LoVo (cell line): ENCODE data around the gene RAB12.
"Not testable (repeated sequence)": the region's sequence is repeated elsewhere in the genome, so short reads cannot be mapped to it uniquely, and the experiment has no call there.

Experiments
- DNase-seq: peaks from one replicate; pipeline ENCODE4 v3.0.0-alpha.2; 2016; ENCODE audit warnings: low spot score

The RAB12 gene, protein sequence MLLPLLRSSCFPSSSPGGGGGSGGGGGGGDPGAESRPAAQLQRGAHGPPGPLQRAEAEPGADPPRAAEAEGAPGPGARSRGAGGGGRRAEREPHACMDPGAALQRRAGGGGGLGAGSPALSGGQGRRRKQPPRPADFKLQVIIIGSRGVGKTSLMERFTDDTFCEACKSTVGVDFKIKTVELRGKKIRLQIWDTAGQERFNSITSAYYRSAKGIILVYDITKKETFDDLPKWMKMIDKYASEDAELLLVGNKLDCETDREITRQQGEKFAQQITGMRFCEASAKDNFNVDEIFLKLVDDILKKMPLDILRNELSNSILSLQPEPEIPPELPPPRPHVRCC

DNA sequence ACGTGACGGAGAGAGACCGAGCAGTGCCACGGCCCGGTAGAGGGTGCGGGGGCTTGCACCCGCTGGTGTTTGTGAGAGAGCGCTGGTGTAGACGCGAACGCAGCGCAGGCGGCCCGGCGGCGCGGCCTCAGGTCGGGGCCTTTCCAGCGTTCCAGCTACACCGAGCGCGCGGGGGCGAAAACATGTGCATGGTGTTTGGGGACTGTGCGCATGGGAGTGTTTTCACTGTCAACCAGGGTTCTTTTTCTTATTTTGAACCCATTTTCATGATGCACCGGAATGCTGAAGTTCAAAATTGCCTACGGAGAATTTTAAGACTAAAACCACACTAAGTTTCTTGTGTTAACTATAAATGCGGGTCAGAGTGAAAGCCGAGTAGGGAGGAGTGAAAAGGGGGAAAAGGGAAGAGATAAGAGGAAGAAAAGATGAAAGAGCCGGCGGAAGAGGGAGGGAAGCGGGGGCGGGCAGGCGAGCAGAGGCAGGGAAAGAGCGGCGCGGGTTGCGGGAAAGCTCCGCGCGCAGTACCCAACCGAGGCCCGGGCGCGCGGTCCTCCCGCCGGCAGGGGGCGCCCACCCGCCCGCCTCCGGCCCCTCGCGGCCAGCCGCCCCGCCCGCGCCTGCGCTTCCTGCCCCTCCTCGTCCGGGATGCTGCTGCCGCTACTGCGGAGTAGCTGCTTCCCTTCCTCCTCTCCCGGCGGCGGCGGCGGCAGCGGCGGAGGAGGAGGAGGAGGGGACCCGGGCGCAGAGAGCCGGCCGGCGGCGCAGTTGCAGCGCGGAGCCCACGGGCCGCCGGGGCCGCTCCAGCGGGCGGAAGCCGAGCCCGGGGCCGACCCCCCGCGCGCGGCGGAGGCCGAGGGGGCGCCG, at the start of gene RAB12:
RAB12 (plus strand) TSS at position 643 of the 864 bp plus-strand sequence; CDS start at position 646, 3 bp downstream.
- DNase-seq = peak; percentile 86

DNA sequence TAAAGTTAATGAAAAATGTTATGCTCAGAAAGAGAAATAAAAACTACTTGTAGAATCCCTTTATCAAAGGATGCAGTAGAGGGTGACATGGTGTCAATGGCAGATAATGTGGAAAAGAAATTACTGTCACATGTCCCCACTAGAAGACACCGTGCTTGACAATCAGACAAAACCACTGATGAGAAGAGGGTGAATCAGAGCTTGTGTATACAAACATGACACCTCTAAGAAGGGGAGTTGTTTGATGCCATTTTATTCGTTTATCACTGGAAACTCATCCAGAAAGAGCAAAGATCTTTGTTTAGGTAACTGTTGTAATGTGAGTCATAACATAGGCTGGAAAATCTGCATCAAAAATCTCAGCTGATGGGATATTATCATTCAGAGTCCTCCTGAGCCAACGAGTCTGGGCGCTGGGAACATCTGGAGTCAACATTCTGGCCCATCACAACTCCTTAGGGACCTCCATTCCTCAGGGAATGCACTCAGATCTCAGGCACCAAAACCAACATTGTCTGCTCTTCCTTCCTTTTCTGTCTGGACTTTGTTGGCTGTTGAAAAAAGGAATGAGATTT, 49.5 kb upstream of the RAB12 start:
- no peak for DNase-seq

DNA sequence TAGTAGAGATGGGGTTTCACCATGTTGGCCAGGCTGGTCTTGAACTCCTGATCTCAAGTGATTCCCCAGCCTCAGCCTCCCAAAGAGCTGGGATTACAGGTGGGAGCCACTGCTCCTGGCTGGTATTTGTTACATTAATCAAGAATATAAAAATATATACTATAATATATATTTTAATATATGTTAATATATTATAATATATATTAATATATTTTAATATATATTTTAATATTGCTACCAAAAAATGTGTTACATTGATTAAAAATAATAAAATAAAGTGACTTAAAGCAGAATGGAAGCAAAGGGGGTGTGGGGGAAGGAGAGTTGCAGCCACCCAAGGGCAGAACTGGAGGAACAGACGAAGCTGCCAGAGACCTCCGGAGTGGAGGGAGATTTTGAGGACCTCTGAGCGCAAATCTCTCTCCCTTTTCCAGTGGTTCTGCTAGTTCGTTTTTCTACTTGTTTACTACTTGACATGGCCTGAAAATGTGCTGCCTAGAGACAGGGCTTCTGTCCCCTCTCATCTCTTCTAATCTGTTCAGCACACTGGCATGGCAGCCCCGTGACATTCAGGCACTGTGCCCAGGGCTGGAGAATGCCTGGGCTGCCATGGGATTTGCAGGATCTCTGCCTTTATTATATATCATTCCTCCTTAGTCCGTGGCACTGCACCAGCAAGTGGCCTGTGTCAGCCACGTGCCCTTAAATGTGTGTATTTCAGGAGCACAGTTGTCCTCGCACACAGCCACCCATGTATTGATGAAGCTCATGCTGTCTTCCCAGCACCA, 47.9 kb upstream of the RAB12 start:
- DNase-seq = no peak

DNA sequence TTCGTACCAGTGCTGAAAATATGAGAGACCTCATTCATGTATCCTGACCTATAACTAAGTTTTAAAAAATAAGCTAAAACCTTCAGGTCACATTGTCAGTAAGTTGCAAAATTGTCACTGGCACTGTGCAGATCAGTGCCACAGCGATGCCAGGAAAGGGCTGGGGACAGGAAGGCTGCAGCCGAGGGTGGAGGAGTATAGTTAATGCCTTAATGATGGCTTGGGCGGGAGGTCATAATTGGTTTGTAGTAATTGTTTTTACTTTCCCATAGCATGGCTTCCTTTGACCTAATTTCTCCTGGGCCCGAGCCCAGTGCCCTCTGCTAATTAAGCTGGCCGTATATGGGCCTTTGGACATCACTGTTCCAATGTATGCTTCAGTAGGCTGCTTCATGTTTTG, 47.2 kb upstream of the RAB12 start:
- DNase-seq = no peak

DNA sequence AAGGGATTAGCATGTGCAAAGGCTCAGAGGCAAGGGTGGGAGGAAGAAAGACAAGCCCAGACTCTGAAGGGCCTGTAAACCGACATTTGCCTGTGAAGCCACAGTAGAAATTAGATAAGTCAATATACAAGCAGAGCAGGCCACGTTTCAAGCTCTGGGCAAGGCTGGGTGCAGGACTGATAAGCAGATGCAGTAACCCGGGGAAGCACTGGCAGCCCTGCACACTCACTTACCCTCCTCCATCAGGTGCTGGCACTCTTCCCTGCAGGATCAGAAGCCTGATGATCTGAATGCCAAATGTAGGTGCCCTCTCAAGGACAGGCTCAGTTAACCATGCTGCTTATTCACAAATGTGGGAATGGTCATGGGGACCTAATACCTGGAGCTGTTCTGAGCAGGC, 46.3 kb upstream of the RAB12 start:
- no peak for DNase-seq

DNA sequence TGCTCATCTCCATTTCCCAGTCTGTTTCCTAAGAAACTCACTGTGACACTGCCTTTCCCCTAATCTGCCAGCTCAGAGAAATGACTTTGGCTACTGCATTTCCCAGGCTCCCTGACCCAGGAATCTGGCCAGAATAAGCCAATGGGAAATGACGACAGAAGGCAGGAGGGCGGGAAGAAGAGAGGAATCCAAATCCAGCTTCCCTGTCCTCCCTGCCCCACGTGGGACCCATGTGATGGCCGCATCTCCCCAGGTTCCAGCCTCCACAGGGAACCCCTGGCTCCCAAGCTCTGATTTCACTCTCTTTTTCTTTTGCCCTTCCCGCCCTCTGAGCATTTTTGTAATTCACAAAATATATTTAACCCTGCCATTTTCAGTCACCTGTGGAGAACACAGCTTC, 37.8 kb upstream of the RAB12 start:
- no peak for DNase-seq

DNA sequence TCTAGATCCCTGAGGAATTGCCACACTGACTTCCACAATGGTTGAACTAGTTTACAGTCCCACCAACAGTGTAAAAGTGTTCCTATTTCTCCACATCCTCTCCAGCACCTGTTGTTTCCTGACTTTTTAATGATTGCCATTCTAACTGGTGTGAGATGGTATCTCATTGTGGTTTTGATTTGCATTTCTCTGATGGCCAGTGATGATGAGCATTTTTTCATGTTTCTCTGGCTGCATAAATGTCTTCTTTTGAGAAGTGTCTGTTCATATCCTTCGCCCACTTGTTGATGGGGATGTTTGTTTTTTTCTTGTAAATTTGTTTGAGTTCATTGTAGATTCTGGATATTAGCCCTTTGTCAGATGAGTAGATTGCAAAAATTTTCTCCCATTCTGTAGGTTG, 35.5 kb upstream of the RAB12 start:
- DNase-seq = not testable (repeated sequence)

DNA sequence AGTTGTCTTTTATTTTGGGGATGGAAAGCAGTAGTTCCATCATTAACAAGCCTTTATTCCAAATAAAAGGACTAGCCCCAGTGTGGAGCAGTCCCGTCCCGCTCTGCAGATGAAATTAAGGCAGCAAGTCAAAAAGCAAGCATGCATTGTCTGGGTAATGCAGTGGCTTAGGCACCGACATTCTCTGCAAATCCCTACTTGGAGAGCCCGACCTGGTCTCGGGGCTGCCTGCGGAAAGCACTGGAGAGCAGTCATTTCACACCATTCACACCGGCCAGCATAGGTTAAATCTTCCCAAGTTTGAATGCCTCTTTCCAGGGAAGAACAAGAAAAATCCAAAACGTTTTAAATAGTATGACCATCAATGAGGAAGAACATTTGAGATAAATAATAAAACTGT, 24.4 kb upstream of the RAB12 start:
- DNase-seq = no peak

DNA sequence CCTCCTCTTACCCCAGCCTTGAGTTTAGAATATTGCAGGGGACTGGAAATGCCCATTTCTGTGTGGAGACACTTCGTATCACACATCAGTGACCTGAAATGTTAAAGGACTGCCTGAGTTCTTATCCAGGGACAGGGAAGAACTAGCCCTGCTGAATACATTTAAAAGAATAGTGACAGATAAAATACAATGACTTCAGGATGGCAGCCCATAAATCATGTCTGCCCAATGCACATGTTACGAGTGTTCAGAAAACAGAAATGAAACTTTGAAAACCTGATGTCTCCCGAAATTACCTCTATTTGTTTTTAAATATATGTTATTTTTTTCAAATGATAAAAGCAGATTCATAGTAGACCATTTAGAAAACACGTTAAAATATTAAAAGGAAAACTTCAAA, 22.3 kb upstream of the RAB12 start:
- DNase-seq = no peak

DNA sequence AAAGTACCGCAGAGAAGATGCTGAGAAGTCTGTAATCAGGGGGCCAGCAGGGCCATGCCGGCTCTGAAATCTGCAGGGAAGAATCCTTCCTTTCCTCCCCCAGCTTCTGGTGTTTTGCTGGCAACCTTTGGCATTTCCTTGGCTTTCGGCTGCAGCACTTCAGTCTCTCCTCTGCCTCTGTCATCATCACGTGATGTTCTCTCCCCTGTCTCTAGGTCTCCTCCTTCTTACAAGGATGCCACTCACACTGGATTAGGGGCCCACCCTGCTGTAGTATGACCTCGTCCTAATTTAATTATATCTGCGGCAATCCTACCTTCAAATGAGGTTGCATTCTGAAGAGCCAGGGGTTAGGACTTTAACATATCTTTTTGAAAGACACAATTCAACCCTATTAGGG, 13.8 kb upstream of the RAB12 start:
- DNase-seq = no peak

DNA sequence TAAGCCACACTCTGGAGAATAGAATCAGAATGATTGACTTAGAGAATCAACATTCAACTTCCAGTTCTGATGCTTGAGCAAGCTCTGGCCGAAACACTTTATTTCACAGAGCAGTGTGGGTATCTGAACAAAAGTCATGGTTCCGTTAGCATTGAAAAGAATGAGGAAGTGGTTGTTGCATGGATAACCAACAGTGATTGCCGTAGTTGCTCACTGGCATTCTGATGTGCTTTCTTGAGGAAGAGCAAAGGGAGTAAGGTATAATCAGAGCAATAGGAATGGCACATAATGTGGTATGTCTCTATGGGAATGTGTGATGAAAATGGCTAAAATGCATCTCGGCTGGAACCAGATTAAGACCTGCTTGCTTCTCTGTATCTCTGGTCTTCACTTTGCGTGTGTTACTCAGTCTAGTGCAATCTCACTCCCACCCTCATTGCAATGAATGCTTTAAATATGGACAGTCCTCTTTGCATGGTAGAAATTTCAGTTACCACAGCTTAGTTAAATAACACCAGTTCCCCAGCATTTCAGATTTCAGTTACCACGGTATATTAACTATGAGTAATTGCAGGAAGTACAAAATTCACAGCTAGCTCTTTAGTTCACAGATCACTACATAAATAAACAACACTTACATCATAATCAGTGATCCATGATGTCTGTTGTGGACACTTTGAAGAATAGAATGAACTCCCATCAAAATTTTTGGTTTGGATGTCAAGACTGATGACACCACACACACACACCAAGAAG, 7.8 kb upstream of the RAB12 start:
- DNase-seq = no peak

DNA sequence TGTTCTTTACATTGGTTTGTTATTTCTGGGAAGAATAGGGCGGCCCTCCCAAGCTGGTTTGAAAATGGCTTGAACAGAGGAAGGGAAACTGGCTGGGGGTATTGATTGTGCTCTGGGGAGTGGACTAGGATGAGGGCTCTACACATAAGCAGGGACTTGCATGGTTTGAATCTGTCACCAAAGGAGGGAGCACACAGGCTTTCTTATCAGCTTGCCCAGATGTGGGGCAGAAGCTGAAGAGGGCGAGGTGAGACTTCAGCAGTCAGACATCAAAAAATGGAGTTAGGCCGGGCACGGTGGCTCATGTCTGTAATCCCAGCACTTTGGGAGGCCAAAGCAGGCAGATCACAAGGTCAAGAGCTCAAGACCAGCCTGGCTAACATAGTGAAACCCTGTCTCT, 7.2 kb upstream of the RAB12 start:
- DNase-seq = no peak

DNA sequence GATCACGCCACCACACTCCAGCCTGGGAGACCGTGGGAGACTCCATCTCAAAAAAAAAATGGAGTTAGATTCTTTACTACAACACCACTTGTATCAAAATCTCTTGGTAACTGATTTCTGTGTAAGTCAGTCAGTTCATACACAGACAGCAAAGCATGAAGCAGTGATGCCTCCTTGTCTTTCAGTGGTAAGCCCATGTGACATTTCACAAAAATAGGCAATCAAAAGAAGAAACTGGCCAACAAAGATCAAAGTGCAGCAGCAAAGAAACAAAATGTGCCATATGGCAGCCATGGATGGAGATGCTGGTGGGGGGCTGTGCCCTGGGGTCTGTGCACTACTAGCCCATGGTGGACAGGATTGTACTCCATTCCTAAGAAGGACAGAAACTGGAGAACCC, 6.7 kb upstream of the RAB12 start:
- DNase-seq = no peak

DNA sequence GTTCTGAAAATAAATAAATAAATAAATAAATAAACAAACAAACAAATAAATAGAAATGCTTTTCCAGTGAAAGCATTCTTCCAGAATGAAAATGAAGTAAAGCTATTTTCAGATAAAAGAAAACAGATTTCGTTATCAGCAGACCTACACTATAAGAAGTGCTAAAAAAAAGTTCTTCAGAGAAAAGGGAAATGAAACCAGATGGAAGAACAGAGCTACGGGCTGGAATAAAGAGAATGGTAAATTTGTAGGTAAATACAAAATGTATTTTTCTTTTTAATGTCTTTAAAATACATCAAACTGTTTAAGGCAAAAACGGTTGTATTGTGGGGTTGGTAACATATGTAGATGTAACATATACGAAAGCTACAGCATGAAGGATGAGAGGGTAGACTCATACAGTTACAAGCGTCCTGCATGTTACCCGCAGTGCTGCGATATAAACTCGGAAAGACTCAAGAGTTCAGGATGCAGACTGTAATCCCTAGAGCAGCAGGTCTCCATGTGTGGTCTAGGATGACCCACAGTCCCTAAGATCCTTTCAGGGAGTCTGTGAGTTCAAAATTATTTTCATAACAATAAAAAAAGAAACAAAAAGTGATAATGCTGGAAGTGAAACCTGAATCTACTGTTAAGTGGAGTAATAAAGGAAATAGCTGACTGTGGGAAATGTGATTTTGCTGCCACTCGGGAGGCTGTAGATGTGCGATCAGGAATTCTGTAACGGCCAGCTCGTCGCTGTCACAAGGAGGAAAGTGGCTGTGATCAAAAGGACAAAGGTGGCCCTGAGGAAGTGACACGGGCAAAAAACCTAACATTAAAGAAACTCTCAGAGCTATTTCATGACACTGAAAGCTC, 5.3 kb upstream of the RAB12 start:
- DNase-seq = no peak

DNA sequence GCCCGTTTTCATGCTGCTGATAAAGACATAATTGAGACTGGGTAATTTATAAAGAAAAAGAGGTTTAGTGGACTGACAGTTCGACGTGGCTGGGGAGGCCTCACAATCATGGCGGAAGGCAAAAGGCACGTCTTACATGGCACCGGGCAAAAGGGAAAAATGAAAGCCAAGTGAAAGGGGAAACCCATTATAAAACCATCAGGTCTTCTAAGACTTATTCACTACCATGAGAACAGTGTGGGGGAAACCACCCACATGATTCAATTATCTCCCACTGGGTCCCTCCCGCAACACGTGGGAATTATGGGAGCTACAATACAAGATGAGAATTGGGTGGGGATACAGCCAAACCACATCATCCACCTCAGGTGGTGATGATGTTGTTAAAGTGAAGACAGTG, 3.3 kb upstream of the RAB12 start:
- DNase-seq = no peak

DNA sequence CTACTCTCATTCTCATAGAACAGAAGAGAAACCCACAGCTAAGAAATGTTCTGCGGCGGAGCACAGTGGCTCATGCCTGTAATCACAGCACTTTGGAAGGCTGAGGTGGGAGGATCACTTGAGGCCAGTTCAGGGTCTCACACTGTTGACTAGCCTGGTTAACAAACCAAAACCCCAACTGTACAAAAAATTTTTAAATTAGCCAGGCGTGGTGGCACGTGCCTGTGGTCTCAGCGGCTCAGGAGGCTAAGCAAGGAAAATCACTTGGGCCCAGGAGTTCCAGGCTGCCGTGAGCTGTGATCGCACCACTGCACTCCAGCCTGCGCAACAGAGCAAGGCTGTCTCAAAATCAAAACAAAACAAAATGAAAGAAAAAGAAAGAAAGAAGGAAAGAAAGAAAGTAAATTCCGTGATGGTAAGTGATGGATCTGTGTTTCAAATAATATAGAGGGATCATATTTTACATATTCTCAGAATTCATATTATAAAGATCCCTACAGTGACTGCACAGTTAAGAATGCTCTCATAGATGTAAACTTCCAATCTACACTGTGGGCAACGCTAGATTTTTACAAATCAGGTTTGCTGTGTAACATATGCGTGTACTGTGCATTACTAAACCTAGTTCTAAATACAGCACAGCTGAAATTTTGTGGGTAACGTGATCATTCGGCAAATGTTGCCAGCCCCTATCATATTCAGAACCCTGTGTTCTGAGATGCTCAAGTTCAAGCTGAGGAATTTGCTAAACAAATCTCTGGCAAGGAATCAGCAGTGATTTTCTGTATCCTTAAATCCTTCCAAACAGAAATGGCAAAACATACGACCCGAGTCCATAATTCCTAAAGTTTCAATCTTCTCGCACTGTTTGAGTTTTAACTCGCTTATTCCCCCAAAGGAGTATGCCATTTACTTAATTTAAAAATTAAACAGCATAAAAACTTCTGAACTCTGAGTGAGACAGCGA, 1.2 kb upstream of the RAB12 start:
- DNase-seq = no peak

DNA sequence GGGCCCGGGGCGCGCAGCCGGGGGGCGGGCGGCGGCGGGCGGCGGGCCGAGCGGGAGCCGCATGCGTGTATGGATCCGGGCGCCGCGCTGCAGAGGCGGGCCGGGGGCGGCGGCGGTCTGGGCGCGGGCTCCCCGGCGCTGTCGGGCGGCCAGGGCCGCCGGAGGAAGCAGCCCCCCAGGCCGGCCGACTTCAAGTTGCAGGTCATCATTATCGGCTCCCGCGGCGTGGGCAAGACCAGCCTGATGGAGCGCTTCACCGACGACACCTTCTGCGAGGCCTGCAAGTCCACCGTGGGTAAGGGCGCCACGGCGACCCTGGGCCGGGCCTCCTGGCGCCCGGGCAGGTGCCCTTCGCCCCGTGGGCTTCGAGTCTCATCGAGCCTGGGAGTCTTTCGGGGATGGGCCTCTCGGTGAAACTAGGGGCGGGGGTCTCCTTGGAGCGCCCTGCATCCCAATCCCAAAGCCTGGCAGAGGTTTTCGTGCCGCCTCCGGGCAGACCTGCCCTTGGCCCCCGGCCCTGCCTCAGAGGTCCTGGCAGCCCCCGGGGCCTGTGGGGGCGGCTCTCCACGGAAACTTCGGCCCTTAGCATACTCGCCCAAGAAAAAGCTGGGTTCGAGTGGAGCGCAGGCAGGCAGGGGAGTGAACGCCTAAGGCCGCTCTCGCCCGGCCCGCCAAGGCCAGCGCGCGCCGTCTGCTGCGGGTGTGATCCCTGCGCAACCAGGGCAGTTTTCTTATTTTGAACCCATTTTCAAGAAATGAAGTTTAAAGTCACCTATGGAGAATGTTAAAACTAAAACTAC, 622 bp downstream of the RAB12 start:
- peak; percentile 6 for DNase-seq

DNA sequence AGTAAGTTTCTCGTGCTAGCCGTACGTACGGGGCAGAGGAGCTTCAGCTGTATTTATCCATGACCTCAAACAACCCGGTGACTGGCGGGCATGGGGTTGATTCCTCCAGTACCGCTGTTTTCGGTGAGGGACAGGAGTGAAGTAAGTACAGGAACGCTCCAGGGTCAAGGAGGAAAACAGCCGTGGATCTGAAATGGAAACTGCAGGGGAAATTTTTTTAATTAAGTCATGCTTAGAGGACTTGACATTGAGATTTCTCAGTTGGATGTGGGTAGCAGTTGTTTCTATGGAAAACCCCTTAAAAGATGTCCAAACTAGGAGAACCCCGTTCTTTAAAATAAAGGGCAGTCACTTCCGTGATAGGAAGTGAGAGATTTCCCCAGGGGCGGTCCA, 1.2 kb downstream of the RAB12 start:
- DNase-seq = no peak
